H1 (cell line): ENCODE results near the gene OR7D4. TPM values are rescaled to one million over a fixed set of nuclear protein-coding genes. Genes with fewer than 3 reads are reported as not detected.

Source experiments
- CTCF ChIA-PET: fragments of 300-600 bp; sonication (Branson Sonifier 250); formaldehyde crosslinking; loops from one replicate; lab custom pipeline; 2021; ENCODE audit not compliant: partially characterized antibody; lab: Charles Lee
- POLR2A ChIA-PET: fragments of 300-600 bp; sonication (Branson Sonifier 250); formaldehyde crosslinking; loops from one replicate; lab custom pipeline; 2021; ENCODE audit warnings: inconsistent platforms; ENCODE audit not compliant: partially characterized antibody; lab: Charles Lee
- DNase-seq, 2 experiments: peaks; one replicate each; pipeline versions ENCODE4 v3.0.0 to v3.0.0-alpha.2; 2010 to 2022; ENCODE audit warnings: low spot score in 2 of 2, low read depth in 1 of 2, mixed read lengths in 1 of 2
- FAIRE-seq: peaks from 2 replicates; lab custom pipeline; 2011; peaks lifted over from hg19 to GRCh38; lab: Jason Lieb, UNC
- H2AFZ ChIP-seq: 2 replicates; pipeline ENCODE4 v1.8.1; 2012; ENCODE audit warnings: low read length, inconsistent platforms
- H2AK5ac ChIP-seq: 2 replicates; pipeline ENCODE4 v1.6.1; 2013; ENCODE audit warnings: low read depth, low read length
- H2BK120ac ChIP-seq: replicated peaks from 2 replicates; pipeline ENCODE3; 2013; ENCODE audit warnings: low read depth, low read length, inconsistent platforms
- H2BK12ac ChIP-seq: 2 replicates; pipeline ENCODE4 v1.6.1; 2013; ENCODE audit warnings: low read depth, low read length
- H2BK15ac ChIP-seq: 2 replicates; pipeline ENCODE4 v1.6.1; 2013; ENCODE audit warnings: low read length
- H2BK20ac ChIP-seq: 2 replicates; pipeline ENCODE4 v1.6.1; 2013; ENCODE audit warnings: low read length
- H2BK5ac ChIP-seq: 2 replicates; pipeline ENCODE4 v1.6.1; 2013; ENCODE audit warnings: low read depth, low read length
- H3K14ac ChIP-seq: 2 replicates; pipeline ENCODE4 v1.6.1; 2013; ENCODE audit warnings: inconsistent platforms; ENCODE audit not compliant: insufficient read length
- H3K18ac ChIP-seq: 2 replicates; pipeline ENCODE4 v1.6.1; 2013; ENCODE audit warnings: low read length; ENCODE audit errors: extremely low read depth
- H3K23ac ChIP-seq: 2 replicates; pipeline ENCODE4 v1.6.1; 2013; ENCODE audit warnings: inconsistent platforms; ENCODE audit not compliant: insufficient read length
- H3K23me2 ChIP-seq: 2 replicates; pipeline ENCODE4 v1.6.1; 2013; ENCODE audit warnings: low read depth, low read length
- H3K27ac ChIP-seq: 2 replicates; pipeline ENCODE4 v1.6.1; 2011; ENCODE audit warnings: low read depth, low read length, inconsistent platforms
- H3K27me3 ChIP-seq, 4 experiments: replicated peaks in 1 of 4; 1 replicate in 1 of 4; 2 replicates in 3 of 4; pipeline versions ENCODE4 v1.6.1 to v1.8.1; 2011 to 2013; ENCODE audit warnings: low read length in 3 of 4, mild to moderate bottlenecking in 3 of 4, inconsistent platforms in 2 of 4, mixed read lengths in 2 of 4, moderate library complexity in 1 of 4; ENCODE audit not compliant: control insufficient read depth in 3 of 4, insufficient read depth in 3 of 4; ENCODE audit errors: extremely low read depth in 1 of 4
- H3K36me3 ChIP-seq, 4 experiments: 2 replicates each; pipeline versions ENCODE4 v1.6.1 to v1.8.1; 2011 to 2013; ENCODE audit warnings: mild to moderate bottlenecking in 4 of 4, low read length in 3 of 4, moderate library complexity in 2 of 4, control low read depth in 1 of 4, inconsistent platforms in 1 of 4; ENCODE audit not compliant: insufficient read depth in 4 of 4, control insufficient read depth in 2 of 4
- H3K4ac ChIP-seq: replicated peaks from 2 replicates; pipeline ENCODE3; 2013; ENCODE audit warnings: low read length, low read depth, mixed read lengths, inconsistent platforms; ENCODE audit not compliant: insufficient read length
- H3K4me1 ChIP-seq, 4 experiments: replicated peaks in 1 of 4; 1 replicate in 1 of 4; 2 replicates in 3 of 4; pipeline versions ENCODE4 v1.6.1 to v1.8.1; 2011 to 2013; ENCODE audit warnings: low read length in 3 of 4, inconsistent platforms in 2 of 4, mixed read lengths in 1 of 4; ENCODE audit not compliant: insufficient read depth in 4 of 4, control insufficient read depth in 3 of 4
- H3K4me2 ChIP-seq, 2 experiments: 2 replicates each; pipeline versions ENCODE4 v1.6.1 to v1.8.1; 2011 to 2013; ENCODE audit warnings: low read depth in 2 of 2, low read length in 2 of 2, control low read depth in 1 of 2, inconsistent platforms in 1 of 2, mild to moderate bottlenecking in 1 of 2; ENCODE audit not compliant: insufficient read depth in 1 of 2
- H3K4me3 ChIP-seq, 4 experiments: fragments of 200-600, 300-600 bp in 1 of 4; sonication (generic), shearing (Covaris generic), sonication (Bioruptor Twin) in 1 of 4; 2 replicates each; pipeline versions ENCODE4 v1.5.1 to v1.8.1; 2011 to 2016; ENCODE audit warnings: low read length in 4 of 4, low read depth in 3 of 4, control low read depth in 2 of 4, inconsistent platforms in 2 of 4, mild to moderate bottlenecking in 2 of 4, mixed read lengths in 1 of 4, moderate library complexity in 1 of 4; ENCODE audit not compliant: insufficient read depth in 2 of 4; ENCODE audit errors: extremely low read depth in 1 of 4
- H3K56ac ChIP-seq: replicated peaks from 2 replicates; pipeline ENCODE3; 2013; ENCODE audit warnings: low read depth, mild to moderate bottlenecking, mixed read lengths, low read length, inconsistent platforms; ENCODE audit not compliant: insufficient read length
- H3K79me1 ChIP-seq: 2 replicates; pipeline ENCODE4 v1.6.1; 2013; ENCODE audit warnings: low read depth, low read length, control low read depth
- H3K79me2 ChIP-seq, 2 experiments: 2 replicates each; pipeline versions ENCODE4 v1.6.1 to v1.8.1; 2012 to 2013; ENCODE audit warnings: low read length in 2 of 2, mild to moderate bottlenecking in 2 of 2, inconsistent platforms in 1 of 2; ENCODE audit not compliant: insufficient read depth in 2 of 2, control insufficient read depth in 1 of 2
- H3K9ac ChIP-seq, 4 experiments: replicated peaks in 1 of 4; 1 replicate in 1 of 4; 2 replicates in 3 of 4; pipeline versions ENCODE4 v1.6.1 to v1.8.1; 2011 to 2013; ENCODE audit warnings: low read depth in 3 of 4, low read length in 3 of 4, control low read depth in 2 of 4, mild to moderate bottlenecking in 2 of 4, moderate library complexity in 2 of 4, inconsistent platforms in 1 of 4; ENCODE audit errors: extremely low read depth in 1 of 4
- H3K9me3 ChIP-seq, 2 experiments: 2 replicates each; pipeline versions ENCODE4 v1.6.1 to v1.8.1; 2012 to 2013; ENCODE audit warnings: mild to moderate bottlenecking in 2 of 2, moderate library complexity in 2 of 2, control low read depth in 1 of 2, inconsistent platforms in 1 of 2, low read depth in 1 of 2, low read length in 1 of 2, mixed read lengths in 1 of 2; ENCODE audit not compliant: insufficient read depth in 2 of 2
- H4K20me1 ChIP-seq, 2 experiments: replicated peaks in 1 of 2; 2 replicates each; pipeline versions ENCODE3 to v1.8.1; 2011 to 2013; ENCODE audit warnings: inconsistent platforms in 2 of 2, low read length in 2 of 2, mild to moderate bottlenecking in 1 of 2; ENCODE audit not compliant: insufficient read depth in 2 of 2, control insufficient read depth in 1 of 2
- H4K5ac ChIP-seq: 2 replicates; pipeline ENCODE4 v1.6.1; 2013; ENCODE audit warnings: low read length, low read depth, mixed read lengths, inconsistent platforms; ENCODE audit not compliant: insufficient read length
- H4K8ac ChIP-seq: 2 replicates; pipeline ENCODE4 v1.8.0; 2013; ENCODE audit warnings: mild to moderate bottlenecking, moderate library complexity, low read length, inconsistent platforms; ENCODE audit not compliant: insufficient read depth; ENCODE audit errors: extremely low read depth
- H4K91ac ChIP-seq: replicated peaks from 2 replicates; pipeline ENCODE3; 2013; ENCODE audit warnings: low read length, mixed read lengths, inconsistent platforms; ENCODE audit not compliant: insufficient read length
- ASH2L ChIP-seq: fragments of 200-600, 300-600 bp; sonication (generic); IDR thresholded peaks from one replicate; pipeline ENCODE4 v1.7.1; 2017; ENCODE audit warnings: low read length
- EGR1 ChIP-seq: IDR thresholded peaks from 2 replicates; pipeline ENCODE4 v1.6.1; 2011; ENCODE audit warnings: low read depth, low read length, borderline replicate concordance
- MAFK ChIP-seq: IDR thresholded peaks from 2 replicates; pipeline ENCODE4 v1.6.1; 2012; ENCODE audit warnings: low read depth, mild to moderate bottlenecking, improper control_type of control experiment, low read length
- POLR2A ChIP-seq, 2 experiments: IDR thresholded peaks; 1 replicate in 1 of 2; 2 replicates in 1 of 2; pipeline ENCODE4 v1.6.1; 2011; ENCODE audit warnings: low read depth in 2 of 2, low read length in 2 of 2, mild to moderate bottlenecking in 2 of 2; ENCODE audit errors: control extremely low read depth in 1 of 2
- RBBP5 ChIP-seq: IDR thresholded peaks from 2 replicates; pipeline ENCODE4 v1.7.1; 2012; ENCODE audit warnings: low read depth, mild to moderate bottlenecking, inconsistent platforms, low read length, moderate library complexity, borderline replicate concordance
- YY1 ChIP-seq: IDR thresholded peaks from 2 replicates; pipeline ENCODE4 v1.6.1; 2011; ENCODE audit warnings: low read depth, mild to moderate bottlenecking, low read length
- WGBS, 2 experiments: shearing (Covaris generic) in 1 of 2; methylation state at CpG; one replicate each; pipeline versions ENCODE4 v1.1.6 to v1.1.7; 2013 to 2015; ENCODE audit warnings: low lambda C conversion rate in 2 of 2, mixed read lengths in 2 of 2, inconsistent platforms in 1 of 2, low coverage in 1 of 2, missing lambda C conversion rate in 1 of 2; ENCODE audit not compliant: insufficient replicate concordance in 2 of 2, insufficient coverage in 1 of 2, insufficient read length in 1 of 2; ENCODE audit errors: extremely low coverage in 1 of 2, missing lambda C conversion rate in 1 of 2; 5-methylcytosine and 5-hydroxymethylcytosine counted together
- polyA plus RNA-seq, 7 experiments: library from polyadenylated mRNA; depleted of rRNA in 3 of 7; stranded (reverse) in 5 of 7; unstranded in 2 of 7; fragments of >200 nt in 5 of 7; fragments of 200-250 nt in 2 of 7; gene quantifications; 1 replicate in 5 of 7; 2 replicates in 1 of 7; 4 replicates in 1 of 7; pipeline versions ENCODE4 v1.2.1 to v1.2.3, GENCODE V29; 2011 to 2013; ENCODE audit warnings: missing spikeins in 2 of 7, mixed read lengths in 2 of 7
- total RNA-seq: library from RNA; stranded (reverse); fragmentation: NEBNext Ultra II Directional; extraction: Animal tissue kit (Norgen Biotek cat#: 25700); gene quantifications from 2 replicates; pipeline ENCODE4 v1.2.1, GENCODE V29; 2021
- TF ChIP-seq, protein P1 (sequence below): IDR thresholded peaks from 2 replicates; pipeline ENCODE4 v1.6.1; 2011; ENCODE audit warnings: low read length, improper control_type of control experiment

OR7D4 gene
- total and polyA plus RNA-seq, 2 of the 8 experiments (the other 6 are each of a cell fraction or from before 2014, with no cell fraction given), result not detected

DNA sequence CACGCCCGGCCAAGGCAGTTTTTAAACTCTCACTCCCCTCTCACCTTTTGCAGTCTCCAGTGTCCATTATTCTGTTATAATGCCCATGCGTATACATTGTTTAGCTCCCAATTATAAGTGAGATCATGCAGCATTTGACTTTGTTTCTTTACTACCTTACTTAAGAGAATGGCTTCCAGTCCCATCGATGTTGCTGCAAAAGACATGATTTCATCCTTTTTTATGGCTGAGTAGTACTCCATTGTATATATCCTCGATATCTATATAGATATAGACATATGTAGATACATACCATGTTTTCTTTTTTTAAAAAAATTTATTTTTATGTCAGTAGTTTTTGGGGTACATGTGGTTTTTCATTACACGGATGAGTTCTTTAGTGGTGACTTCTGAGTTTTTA, 32.2 kb downstream of the OR7D4 start:
- CTCF ChIA-PET, result no interaction called here
- no peak overlapping the region for H3K56ac ChIP-seq
- no peaks in the 10 kb centered on the region for H3K36me3 ChIP-seq
- no peak overlapping the region for H2BK120ac ChIP-seq
- DNase-seq, result no peak
- H3K4me2 ChIP-seq, result no peak overlapping the region
- no peak overlapping the region for H2BK12ac ChIP-seq
- H2BK15ac ChIP-seq, result no peak overlapping the region
- H2AFZ ChIP-seq, result no peak overlapping the region
- H4K8ac ChIP-seq, result no peak overlapping the region
- H3K4me1 ChIP-seq, result no peaks in the 10 kb centered on the region
- no peaks in the 10 kb centered on the region for H4K20me1 ChIP-seq
- H3K4ac ChIP-seq, result no peak overlapping the region
- H3K18ac ChIP-seq, result no peak overlapping the region
- H3K79me2 ChIP-seq, result no peaks in the 10 kb centered on the region
- TF ChIP-seq, protein P1, sequence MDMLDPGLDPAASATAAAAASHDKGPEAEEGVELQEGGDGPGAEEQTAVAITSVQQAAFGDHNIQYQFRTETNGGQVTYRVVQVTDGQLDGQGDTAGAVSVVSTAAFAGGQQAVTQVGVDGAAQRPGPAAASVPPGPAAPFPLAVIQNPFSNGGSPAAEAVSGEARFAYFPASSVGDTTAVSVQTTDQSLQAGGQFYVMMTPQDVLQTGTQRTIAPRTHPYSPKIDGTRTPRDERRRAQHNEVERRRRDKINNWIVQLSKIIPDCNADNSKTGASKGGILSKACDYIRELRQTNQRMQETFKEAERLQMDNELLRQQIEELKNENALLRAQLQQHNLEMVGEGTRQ, result no peak
- TF ChIP-seq EGR1, result no peak
- TF ChIP-seq ASH2L, result no peak
- TF ChIP-seq POLR2A (IDR thresholded peaks at IDR 0.05; ENCODE audit: control extremely low read depth in 1 of 2, low read depth in 2 of 2, low read length in 2 of 2), result no peak
- no peak for TF ChIP-seq YY1
- TF ChIP-seq MAFK, result no peak
- no peak for TF ChIP-seq RBBP5
- TF ChIP-seq, all 59 proteins: peak for 0
- Histone ChIP-seq H3K23ac (no peak overlapping the region), H2AK5ac (no peak overlapping the region), H3K27me3 (no peaks in the 10 kb centered on the region), H2BK5ac (no peak overlapping the region), H3K14ac (no peak overlapping the region), H4K5ac (no peak overlapping the region), H3K9me3 (peaks cover 17 to 37% of the 10 kb centered on the region in 2 experiments; a peak in 3 of 4 replicates), H2BK20ac (no peak overlapping the region), H3K79me1 (no peaks in the 10 kb centered on the region), H4K91ac (no peak overlapping the region), H3K9ac (no peak overlapping the region), H3K4me3 (no peak overlapping the region), H3K23me2 (no peaks in the 10 kb centered on the region), H3K27ac (no peak overlapping the region)
- POLR2A ChIA-PET, result no interaction called here
- no peak for FAIRE-seq
- WGBS, 2 experiments, result 81% methylated on average over 6 of the region's 6 CpGs; no CpG with 5 or more reads in 1 of the 2 experiments
